RPMI7951 (cell line): ENCODE data around the gene SLC35E3. TPM values are rescaled to one million over a fixed set of nuclear protein-coding genes. Genes with fewer than 3 reads are reported as not detected.
A peak's percentile ranks its signal among the peaks of the same experiment; 100 is the strongest.

Source experiments
- DNase-seq: peaks from one replicate; pipeline ENCODE4 v3.0.0-alpha.2; 2012; ENCODE audit warnings: low read depth
- total RNA-seq: library from RNA; depleted of rRNA; stranded (reverse); fragments of >200 nt; shearing (Covaris generic); gene quantifications from 2 replicates; pipeline ENCODE4 v1.2.3, GENCODE V29; 2014; rRNA removed

Gene SLC35E3
- 1.8 and 2.4 TPM in 2 replicates for total RNA-seq

DNA sequence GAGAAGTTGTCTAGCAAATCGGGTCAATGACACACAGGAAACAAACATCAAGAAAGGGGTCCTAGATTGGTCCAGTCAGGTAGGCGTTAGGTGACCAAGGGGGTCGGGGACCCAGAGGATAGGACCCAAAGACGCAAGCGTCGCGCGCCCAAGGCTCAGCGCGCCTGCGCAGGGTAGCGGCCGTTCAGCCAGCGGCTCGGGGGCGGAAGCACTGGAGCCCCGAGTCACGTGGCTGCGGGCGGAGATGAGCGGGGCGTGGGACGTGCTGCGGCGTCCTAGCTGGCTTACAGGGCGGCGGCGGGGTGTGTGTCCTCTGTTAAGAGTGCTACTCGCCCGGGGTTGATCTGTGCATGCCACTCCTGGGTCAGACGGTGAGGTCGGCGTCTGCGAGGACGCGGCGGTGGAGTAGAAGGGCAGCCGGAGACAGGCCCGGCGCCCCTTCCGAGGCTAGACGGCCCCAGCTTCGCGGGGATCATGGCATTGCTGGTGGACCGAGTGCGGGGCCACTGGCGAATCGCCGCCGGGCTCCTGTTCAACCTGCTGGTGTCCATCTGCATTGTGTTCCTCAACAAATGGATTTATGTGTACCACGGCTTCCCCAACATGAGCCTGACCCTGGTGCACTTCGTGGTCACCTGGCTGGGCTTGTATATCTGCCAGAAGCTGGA, at the start of gene SLC35E3:
TSS of gene SLC35E3 (plus strand) at position 273 of the 668 bp plus-strand sequence. CDS start at position 475, 202 bp downstream.
- DNase-seq: peak; percentile 88

DNA sequence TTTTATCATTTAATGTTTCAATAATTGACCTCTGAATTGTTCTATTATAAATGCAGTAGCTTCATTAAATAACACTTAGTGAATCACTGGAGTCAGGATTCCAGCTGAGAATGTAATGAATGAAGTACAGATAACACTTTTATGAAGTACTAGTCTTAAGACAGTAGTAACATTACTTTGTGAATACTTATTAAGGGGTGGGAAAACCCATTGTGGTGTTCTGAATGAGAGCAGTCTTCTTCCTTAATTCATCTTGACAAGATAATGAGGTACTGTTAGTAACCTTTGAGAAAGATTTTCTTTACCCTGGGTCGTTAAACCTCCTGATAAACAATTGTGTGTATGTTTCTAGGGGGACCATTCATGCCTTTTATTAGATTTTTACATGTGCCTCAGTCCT, 46.5 kb upstream of the SLC35E3 start:
- DNase-seq: no peak

DNA sequence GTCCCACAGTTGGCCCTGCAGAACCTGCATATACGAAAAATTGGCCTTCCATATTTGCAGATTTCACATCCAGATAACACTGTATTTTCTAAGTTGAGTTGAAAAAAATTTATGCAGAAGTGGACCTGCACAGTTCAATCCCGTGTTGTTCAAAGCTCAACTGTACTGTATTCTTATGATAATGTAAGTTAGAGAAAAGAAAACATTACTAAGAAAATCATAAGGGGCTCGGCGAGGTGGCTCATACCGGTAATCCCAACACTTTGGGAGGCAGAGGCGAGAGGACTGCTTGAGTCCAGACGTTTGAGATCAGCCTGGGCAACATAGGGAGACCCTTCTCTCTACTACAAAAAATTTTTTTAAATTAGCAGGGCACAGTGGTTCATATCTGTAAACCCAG, 18.2 kb upstream of the SLC35E3 start:
- DNase-seq: no peak

DNA sequence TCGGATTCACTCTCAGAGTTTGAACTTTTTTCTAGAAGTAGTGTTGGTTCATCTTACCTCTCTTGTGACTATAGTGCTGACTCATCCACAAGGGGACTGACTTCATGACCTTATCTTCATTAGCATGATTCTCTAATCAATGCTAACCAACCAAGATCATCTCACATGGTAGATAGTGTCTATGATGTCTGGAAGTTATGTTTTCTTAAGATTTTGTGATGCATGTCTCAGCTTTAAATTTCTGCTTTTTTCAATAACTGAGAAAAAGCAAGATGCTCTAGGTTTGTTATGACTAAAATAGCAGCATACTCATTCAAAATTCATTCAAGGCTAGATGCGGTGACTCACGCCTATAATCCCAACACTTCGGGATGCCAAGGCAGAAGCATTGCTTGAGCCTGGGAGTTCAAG, 12.3 kb upstream of the SLC35E3 start:
- peak; percentile 33 for DNase-seq

DNA sequence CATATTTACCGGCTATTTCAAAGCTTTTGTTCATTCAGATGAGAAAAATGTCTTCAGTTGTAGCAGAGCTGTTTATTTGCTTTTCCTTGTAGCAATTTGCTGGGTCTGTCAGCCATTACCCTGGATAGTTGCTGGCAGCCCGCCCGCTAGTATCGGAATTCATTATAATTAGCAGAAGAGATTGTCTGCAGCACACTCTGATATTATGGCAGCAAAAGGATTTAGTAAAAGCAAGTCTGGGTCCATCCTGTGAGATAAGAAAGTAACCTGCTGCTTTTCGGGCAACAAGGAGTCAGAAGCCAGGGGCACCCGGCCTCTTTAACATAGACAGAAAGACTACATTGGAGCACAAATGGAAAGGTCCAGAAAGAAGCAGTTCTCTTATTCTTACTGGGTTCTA, 6.1 kb upstream of the SLC35E3 start:
- DNase-seq: no peak

DNA sequence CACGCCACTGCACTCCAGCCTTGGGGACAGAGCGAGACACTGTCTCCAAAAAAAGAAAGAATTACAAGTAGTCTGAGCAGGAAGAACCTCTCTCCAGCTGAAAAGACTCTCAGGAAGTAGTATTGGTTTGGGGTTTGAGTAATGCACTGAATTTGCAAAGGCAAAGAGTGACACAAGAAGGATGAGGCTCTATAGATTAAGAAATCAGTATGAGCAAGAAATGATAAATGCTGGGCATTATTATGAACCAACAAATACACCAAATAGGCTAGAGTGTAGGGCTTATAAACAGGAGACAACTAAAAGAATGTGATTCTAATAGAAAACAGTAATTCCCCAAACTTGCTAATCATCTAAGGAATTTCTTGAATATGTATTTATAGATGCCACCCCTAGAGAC, 2.6 kb upstream of the SLC35E3 start:
- DNase-seq: no peak

DNA sequence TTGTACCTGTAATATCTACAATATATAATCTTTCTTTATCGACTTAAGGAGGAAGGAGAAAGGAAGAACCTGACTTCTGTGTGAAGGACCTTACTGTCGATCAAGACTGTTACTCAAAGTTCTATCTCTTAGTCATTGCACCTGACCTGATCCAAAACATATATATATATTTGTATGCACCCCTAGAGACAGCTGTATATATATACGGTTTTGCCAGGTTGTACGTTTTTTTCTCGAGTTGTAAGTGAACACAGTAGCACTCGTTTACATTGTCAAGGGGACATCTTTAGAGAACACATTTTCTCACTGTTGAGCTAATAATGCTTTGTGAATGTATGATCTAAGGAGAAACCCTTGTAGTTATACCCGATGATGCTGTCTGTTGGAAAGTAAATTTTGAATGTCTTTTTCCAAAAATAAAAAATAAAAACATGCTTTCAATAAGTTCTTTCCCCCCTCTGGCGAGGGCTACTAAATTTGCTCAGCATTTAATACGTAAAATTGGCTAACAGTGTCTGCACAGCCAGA, 536 bp upstream of the SLC35E3 start:
- no peak for DNase-seq

DNA sequence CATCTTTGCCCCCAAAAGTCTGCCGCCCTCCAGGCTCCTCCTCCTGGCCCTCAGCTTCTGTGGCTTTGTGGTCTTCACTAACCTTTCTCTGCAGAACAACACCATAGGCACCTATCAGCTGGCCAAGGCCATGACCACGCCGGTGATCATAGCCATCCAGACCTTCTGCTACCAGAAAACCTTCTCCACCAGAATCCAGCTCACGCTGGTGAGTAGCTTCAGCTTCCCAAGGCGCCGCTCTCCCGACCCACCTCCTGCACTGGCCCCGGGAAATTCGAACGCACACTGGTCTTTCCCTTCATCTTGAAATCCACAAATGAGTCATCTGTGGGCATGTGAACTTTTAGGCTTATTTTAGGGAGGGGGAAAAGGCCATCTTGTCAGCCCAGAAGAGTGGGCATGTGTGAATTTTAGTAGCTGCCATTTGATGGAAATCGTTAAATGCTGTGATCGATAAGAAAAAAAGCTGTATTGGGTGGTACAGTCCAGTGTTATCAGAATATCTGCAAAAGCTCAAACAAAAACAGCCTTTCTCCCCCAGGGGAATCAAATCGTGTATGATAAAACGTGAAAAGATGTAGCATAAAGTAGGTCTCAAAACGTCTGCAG, 700 bp downstream of the SLC35E3 start:
- peak; percentile 71 for DNase-seq

DNA sequence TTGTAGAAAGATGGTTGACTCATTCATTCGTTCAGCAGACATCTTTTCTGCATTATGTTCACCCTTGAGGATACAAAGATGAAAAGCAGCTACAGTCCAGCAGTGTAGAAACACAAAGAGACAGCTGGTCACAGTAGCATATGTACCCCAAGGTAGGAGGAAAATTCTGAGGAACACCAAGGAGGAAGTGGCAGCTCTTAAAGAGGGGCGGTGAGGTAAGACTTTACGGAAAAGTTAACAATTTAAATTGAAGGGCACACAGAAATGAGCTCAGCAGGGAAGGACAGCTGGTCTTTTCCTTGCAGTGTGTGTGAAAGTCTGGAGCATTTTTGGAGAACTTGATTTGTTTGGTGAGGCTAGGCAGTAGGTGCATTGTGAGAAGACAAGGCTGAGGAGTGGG, 3.5 kb downstream of the SLC35E3 start:
- no peak for DNase-seq

DNA sequence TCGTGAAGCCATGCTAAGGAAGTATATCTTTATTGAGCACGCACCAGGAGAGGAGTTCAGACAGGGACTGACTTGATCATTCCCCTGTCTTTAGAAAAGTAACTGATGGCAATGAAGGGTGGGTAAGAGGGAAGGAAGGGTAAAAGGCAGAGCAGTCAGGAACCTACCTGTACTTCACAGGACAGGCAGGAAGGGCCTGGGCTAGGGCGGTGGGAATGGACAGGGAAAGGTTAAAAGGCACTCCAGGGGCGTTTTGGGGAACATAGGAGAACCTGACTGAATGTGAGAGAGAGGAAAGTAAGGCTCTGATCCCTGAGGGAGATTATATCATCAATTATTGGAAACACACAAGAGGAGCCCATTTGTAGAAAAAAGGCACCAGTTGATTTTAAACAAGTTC, 3.9 kb downstream of the SLC35E3 start:
- DNase-seq: no peak

DNA sequence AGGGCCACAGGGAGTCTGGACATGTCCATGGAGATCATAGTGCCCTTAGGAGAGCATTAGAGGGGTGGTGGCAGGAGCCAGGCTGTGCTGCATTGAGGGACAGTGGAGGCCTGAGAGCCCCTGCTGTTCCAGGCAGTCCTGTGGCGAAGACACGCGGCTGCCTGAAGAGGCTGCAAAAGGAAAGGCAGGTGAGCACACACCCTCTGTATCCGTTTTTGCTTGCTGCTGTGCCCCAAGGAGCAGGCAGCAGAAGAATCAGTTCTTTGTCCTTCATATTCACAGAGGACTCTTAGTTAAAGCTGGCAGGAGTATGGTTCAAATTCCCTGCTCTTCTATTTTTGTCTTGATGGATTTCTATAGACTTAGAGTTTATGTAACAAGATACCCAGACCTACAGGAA, 4.5 kb downstream of the SLC35E3 start:
- DNase-seq: peak; percentile 0

DNA sequence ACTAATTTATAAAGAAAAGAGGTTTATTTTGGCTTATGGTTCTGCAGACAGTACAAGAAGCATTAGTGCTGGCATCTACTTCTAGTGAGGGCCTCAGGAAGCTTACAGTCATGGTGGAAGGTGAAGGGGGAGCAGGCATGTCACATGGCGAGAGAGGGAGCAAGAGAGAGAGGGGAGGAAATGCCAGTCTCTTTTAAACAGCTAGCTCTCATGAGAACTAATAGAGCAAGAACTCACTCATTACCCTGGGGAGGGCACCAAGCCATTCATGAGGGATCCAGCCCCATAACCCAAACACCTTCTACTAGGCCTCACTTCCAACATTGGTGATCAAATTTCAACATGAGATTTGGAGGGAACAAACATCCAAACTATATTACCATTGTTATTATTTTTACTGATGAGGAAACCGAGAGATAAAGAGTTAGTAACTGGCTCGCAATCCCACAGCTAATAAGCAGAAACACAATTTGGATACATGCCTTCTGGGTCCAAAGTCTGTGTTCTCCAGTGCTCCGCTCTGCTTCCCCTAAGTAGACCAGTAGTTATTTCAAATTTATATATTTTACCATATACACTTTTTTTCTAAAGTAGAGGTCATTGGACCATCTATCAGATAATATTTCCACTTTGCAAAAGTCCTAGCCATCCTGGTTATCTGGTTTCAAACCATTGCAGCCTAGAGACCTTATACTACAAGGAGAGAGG, 9.7 kb downstream of the SLC35E3 start:
- DNase-seq: no peak

DNA sequence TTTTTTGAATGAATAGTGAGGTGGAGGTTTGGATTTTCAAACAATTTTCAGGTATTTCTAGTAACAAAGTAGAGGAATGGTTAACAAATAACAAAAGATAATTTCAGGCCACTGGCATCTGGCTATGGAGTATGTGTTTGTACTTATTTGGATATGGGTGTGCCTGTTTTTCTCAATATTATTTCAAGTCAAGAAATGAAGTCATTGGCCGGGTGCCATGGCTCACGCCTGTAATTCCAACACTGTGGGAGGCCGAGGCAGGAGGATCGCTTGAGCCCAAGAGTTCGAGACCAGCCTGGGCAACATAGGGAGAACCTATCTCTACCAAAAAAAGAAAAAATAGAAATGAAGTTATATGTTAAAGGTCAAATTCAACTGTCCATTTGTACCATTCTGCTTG, 13.9 kb downstream of the SLC35E3 start:
- no peak for DNase-seq

DNA sequence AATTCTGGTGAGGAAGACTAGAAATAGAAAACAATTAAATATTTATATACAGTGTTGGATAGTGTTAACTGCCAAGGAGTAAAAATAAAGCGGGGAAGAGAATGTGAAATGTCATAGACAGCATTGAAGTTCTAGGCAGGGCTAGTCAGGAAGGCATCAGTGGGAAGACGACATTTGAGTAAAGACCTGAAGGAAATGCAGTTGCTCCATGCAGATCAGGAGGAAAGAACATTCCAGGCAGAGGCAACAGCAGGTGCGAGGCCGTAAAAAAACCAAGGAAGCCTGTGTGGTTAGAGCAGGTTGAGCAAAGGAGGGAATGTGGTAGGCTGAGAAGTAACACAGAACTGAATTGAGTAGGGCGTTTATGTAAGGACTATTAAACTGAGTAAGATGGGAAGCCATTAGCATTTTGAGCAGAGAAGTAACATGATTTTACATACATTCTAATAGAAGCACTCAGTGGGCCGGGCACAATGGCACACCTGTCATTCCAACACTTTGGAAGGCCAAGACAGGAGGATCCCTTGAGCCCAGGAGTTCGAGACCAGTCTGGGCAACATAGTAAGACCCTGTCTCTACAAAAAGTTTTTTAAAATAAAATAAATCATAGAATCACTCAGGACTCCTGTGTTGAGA, 14.9 kb downstream of the SLC35E3 start:
- no peak for DNase-seq

DNA sequence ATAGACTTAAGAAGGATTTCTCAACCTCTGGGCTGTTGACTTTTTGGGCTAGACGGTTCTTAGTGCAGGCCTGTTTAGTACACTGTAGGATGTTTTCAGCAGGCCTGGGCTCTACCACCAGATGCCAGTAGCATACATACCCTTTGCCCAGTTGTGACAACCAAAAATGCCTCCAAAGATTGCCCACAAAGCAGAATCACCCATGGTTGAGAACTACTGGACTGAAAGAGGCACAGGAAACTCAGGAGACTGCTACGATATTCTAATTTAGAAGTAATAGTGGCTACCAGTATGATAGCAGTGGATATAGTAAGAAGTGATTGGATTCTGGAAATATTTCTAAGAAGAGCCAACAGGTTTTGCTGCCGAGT, 15.5 kb downstream of the SLC35E3 start:
- DNase-seq: no peak

DNA sequence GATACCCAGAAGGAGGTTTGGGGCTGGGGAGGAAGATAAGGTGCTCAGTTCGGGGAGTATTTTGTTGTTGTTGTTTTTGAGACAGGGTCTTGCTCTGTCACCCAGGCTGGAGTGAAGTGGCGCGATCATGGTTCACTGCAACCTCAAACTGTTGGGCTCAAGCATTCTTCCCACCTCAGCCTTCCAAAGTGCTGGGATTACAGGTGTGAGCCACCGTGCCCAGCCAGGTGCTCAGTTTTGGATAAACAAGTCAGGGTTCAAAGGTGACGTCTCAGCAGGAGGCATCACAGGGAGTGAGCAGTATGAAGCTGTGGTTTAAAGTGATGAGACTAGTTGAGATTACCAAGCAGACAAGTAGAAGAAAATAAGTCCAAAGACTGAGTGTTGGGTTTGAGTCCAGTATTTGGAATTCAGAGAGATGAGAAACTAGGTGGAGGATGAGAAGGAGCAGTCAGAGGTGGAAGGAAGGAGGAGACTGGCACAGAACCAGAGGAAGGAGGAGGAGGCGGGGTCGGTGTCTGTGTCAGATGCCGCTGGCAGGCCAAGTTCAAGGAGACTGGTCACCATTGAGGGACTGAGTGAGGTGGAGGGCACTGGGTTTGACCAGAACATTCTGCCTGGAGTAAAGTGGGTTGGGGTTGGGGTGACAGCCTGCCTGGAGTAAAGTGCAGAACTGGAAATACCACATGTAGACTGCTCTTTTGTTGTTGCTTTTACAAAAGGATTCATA, 16.1 kb downstream of the SLC35E3 start:
- DNase-seq: no peak

DNA sequence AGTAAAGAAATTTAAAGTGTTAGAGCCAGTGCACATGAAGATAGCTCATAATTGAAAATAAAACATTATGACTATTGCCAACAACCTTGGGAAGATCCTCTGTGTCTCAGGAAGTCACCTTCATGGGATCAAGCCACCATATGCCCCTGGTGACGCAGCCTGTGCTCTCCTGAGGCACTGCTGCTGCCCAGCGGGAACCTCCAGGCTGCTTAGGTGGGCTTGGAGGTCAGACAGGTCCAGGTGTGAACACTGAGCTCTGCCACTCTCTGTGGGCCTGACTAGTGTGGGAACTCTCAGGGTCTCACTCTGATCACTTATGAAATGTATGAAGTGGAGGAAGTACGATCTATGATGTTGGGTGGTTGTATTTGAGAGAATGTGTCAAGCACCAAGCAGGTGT, 16.7 kb downstream of the SLC35E3 start:
- no peak for DNase-seq

DNA sequence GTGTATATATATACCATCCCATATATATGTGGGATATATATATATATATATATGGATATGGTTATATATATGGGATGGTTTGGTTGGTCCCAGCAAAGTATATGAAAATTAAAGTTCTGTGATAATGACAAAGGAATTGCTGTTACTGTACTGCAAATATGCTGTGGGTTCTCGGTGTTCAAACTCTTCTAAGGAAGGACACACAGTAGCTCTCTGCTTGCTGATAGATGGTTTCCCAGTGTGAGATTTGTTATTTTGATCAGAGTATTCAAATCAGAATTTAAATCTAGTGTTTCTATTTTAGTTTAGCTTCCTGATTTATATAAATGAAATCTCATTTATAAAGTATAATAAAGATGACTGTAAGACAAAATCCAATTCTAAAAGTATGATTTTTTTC, 19.7 kb downstream of the SLC35E3 start:
- no peak for DNase-seq

DNA sequence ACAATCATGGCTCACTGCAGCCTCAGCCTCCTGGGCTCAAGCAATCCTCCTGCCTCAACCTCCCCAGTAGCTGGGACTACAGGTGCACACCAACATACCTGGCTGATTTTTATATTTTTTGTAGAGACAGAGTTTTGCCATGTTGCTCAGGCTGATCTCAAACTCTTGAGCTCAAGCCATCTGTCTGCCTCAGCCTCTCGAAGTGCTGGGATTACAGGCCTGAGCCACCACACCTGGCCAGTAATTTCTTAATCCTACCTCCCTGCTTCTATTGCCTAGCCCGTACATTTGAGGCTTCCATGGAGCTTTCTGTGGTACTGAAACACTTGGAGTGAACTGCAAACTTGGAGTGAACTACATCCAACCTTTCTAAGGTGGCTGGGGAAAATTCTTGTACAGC, 20.7 kb downstream of the SLC35E3 start:
- DNase-seq: no peak

DNA sequence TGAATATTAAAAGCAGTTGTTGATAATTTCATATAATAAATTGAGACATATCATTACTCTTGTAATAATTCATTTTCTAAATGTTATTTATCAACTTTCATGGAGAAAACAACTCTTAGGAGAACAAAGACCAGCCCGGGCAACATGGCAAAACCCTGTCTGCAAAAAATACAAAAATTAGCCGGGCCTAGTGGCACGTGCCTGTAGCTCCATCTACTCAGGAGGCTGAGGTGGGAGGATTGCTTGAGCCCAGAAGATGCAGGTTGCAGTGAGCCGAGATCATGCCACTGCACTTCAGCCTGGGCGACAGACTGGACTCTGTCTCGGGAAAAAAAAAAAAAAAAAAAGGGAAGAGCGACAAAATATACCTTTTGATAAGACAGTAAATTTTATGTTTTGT, 21.2 kb downstream of the SLC35E3 start:
- DNase-seq: no peak

DNA sequence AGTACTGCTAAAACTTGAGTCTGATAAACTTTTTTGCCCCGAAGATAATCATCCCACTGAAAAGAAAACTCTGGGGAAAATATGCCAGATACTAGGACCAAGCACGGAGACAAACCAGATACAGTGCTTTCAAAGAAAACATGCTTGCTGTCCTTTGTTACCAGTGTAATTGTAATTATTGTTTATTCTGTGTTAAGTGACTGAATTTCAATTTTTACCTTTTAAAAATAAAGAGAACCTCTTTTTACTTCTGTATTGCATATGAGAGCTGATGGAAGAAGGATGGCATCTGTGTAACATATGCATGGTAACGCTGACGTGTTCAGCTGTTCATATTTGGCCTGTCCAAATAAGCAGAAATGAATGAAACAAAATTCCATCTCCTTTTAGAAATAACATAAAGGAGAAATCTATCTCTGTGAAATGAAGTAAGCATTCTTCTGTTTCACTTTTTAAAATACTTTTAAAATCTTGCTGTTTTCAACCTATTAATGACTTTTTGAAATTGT, 22.5 kb downstream of the SLC35E3 start:
- no peak for DNase-seq

DNA sequence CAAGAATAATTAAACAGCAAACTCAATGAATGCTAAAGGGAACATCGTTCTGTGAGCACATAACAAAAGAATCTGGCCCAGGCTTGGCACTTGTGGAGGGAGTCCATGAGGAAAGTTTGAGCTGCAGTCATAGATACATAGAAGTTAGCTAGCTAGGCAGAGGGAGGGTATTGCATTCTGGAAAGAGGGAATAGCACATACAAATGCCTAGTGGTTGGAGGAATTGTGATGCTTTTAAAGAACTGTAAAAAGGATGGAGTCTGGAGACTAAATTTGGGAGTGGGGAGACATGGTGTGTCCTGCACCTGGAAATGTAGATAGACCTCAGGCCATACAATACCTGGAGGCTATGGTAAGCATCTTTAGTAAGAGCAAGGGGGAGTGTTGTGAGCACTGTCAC, 24.0 kb downstream of the SLC35E3 start:
- no peak for DNase-seq
